ENCODE results near the gene HOXB1.

Gene HOXB1

GRCh38 chr17:48526608-48527546 is 3.9 kb downstream of the HOXB1 start:
- peaks cover 98% of the 10 kb centered on the region for H3K27me3 ChIP-seq (ENCODE audit: control insufficient read depth, insufficient read depth, low read length)
- no peaks in the 10 kb centered on the region for H3K9me3 ChIP-seq (ENCODE audit: control insufficient read depth, insufficient read depth, low read length)
- peaks cover 55% of the 10 kb centered on the region for H3K4me1 ChIP-seq (ENCODE audit: control insufficient read depth, insufficient read depth, low read length)
- H3K36me3 ChIP-seq (ENCODE audit: control insufficient read depth, insufficient read depth, low read length) = no peaks in the 10 kb centered on the region
- H3K9ac ChIP-seq (ENCODE audit: low read depth, low read length) = no peak overlapping the region
- peak overlapping the region; percentile 45 for H3K4me3 ChIP-seq (ENCODE audit: low read depth, low read length)
- peak overlapping the region; percentile 11 for H3K27ac ChIP-seq (ENCODE audit: low read depth, low read length)

- H3K36me3 ChIP-seq (ENCODE audit: control insufficient read depth, insufficient read depth, low read length) = no peaks in the 10 kb centered on the region
- H3K27me3 ChIP-seq (ENCODE audit: control insufficient read depth, insufficient read depth, low read length) = peaks cover 93% of the 10 kb centered on the region
- H3K27ac ChIP-seq (ENCODE audit: low read depth, low read length) = no peak overlapping the region
- H3K4me1 ChIP-seq (ENCODE audit: control insufficient read depth, insufficient read depth, low read length) = peaks cover 39% of the 10 kb centered on the region
- H3K4me3 ChIP-seq (ENCODE audit: low read depth, low read length) = no peak overlapping the region
- H3K9me3 ChIP-seq (ENCODE audit: control insufficient read depth, insufficient read depth, low read length) = no peaks in the 10 kb centered on the region
- no peak overlapping the region for H3K9ac ChIP-seq (ENCODE audit: low read depth, low read length)
Measured at GRCh38 chr17:48523010-48523409, 7.8 kb downstream of the HOXB1 start.

- no peaks in the 10 kb centered on the region for H3K36me3 ChIP-seq (ENCODE audit: control insufficient read depth, insufficient read depth, low read length)
- H3K4me1 ChIP-seq (ENCODE audit: control insufficient read depth, insufficient read depth, low read length) = peaks cover 36% of the 10 kb centered on the region
- H3K27ac ChIP-seq (ENCODE audit: low read depth, low read length) = no peak overlapping the region
- H3K9me3 ChIP-seq (ENCODE audit: control insufficient read depth, insufficient read depth, low read length) = no peaks in the 10 kb centered on the region
- H3K9ac ChIP-seq (ENCODE audit: low read depth, low read length) = no peak overlapping the region
- H3K4me3 ChIP-seq (ENCODE audit: low read depth, low read length) = peak overlapping the region; percentile 9; the same call in 1 of the 2 replicates
- peaks cover 90% of the 10 kb centered on the region for H3K27me3 ChIP-seq (ENCODE audit: control insufficient read depth, insufficient read depth, low read length)
Measured at GRCh38 chr17:48522031-48522653, 8.7 kb downstream of the HOXB1 start.

- H3K9ac ChIP-seq (ENCODE audit: low read depth, low read length) = no peak overlapping the region
- H3K4me1 ChIP-seq (ENCODE audit: control insufficient read depth, insufficient read depth, low read length) = peaks cover 38% of the 10 kb centered on the region
- no peaks in the 10 kb centered on the region for H3K36me3 ChIP-seq (ENCODE audit: control insufficient read depth, insufficient read depth, low read length)
- peaks cover 80% of the 10 kb centered on the region for H3K27me3 ChIP-seq (ENCODE audit: control insufficient read depth, insufficient read depth, low read length)
- no peaks in the 10 kb centered on the region for H3K9me3 ChIP-seq (ENCODE audit: control insufficient read depth, insufficient read depth, low read length)
- peak overlapping the region; percentile 84 for H3K27ac ChIP-seq (ENCODE audit: low read depth, low read length)
- H3K4me3 ChIP-seq (ENCODE audit: low read depth, low read length) = peak overlapping the region; percentile 33
Measured at GRCh38 chr17:48520631-48521079, 10.2 kb downstream of the HOXB1 start.

- Histone ChIP-seq H3K4me1 (ENCODE audit: control insufficient read depth, insufficient read depth, low read length) (peaks cover 38% of the 10 kb centered on the region), H3K36me3 (ENCODE audit: control insufficient read depth, insufficient read depth, low read length) (no peaks in the 10 kb centered on the region), H3K4me3 (ENCODE audit: low read depth, low read length) (no peak overlapping the region), H3K27me3 (ENCODE audit: control insufficient read depth, insufficient read depth, low read length) (peaks cover 79% of the 10 kb centered on the region), H3K27ac (ENCODE audit: low read depth, low read length) (no peak overlapping the region), H3K9me3 (ENCODE audit: control insufficient read depth, insufficient read depth, low read length) (no peaks in the 10 kb centered on the region), H3K9ac (ENCODE audit: low read depth, low read length) (no peak overlapping the region)
Measured at GRCh38 chr17:48519427-48519826, 11.4 kb downstream of the HOXB1 start.

- no peak overlapping the region for H3K4me3 ChIP-seq (ENCODE audit: low read depth, low read length)
- peaks cover 34% of the 10 kb centered on the region for H3K4me1 ChIP-seq (ENCODE audit: control insufficient read depth, insufficient read depth, low read length)
- H3K27ac ChIP-seq (ENCODE audit: low read depth, low read length) = no peak overlapping the region
- no peak overlapping the region for H3K9ac ChIP-seq (ENCODE audit: low read depth, low read length)
- H3K27me3 ChIP-seq (ENCODE audit: control insufficient read depth, insufficient read depth, low read length) = peaks cover 66% of the 10 kb centered on the region
- H3K36me3 ChIP-seq (ENCODE audit: control insufficient read depth, insufficient read depth, low read length) = no peaks in the 10 kb centered on the region
- no peaks in the 10 kb centered on the region for H3K9me3 ChIP-seq (ENCODE audit: control insufficient read depth, insufficient read depth, low read length)
Measured at GRCh38 chr17:48517478-48517877, 13.3 kb downstream of the HOXB1 start.

GRCh38 chr17:48515925-48516900 is 14.6 kb downstream of the HOXB1 start:
- Histone ChIP-seq H3K4me3 (ENCODE audit: low read depth, low read length) (no peak overlapping the region), H3K27me3 (ENCODE audit: control insufficient read depth, insufficient read depth, low read length) (peaks cover 53% of the 10 kb centered on the region), H3K9ac (ENCODE audit: low read depth, low read length) (no peak overlapping the region), H3K4me1 (ENCODE audit: control insufficient read depth, insufficient read depth, low read length) (peaks cover 23% of the 10 kb centered on the region), H3K36me3 (ENCODE audit: control insufficient read depth, insufficient read depth, low read length) (no peaks in the 10 kb centered on the region), H3K27ac (ENCODE audit: low read depth, low read length) (peak overlapping the region; percentile 9), H3K9me3 (ENCODE audit: control insufficient read depth, insufficient read depth, low read length) (no peaks in the 10 kb centered on the region)

- Histone ChIP-seq H3K27me3 (ENCODE audit: control insufficient read depth, insufficient read depth, low read length) (peaks cover 37% of the 10 kb centered on the region), H3K9me3 (ENCODE audit: control insufficient read depth, insufficient read depth, low read length) (no peaks in the 10 kb centered on the region), H3K36me3 (ENCODE audit: control insufficient read depth, insufficient read depth, low read length) (no peaks in the 10 kb centered on the region), H3K4me3 (ENCODE audit: low read depth, low read length) (no peak overlapping the region), H3K27ac (ENCODE audit: low read depth, low read length) (no peak overlapping the region), H3K4me1 (ENCODE audit: control insufficient read depth, insufficient read depth, low read length) (peaks cover 10% of the 10 kb centered on the region), H3K9ac (ENCODE audit: low read depth, low read length) (no peak overlapping the region)
Measured at GRCh38 chr17:48514477-48514876, 16.3 kb downstream of the HOXB1 start.

GRCh38 chr17:48513666-48514455 is 16.9 kb downstream of the HOXB1 start:
- Histone ChIP-seq H3K4me1 (ENCODE audit: control insufficient read depth, insufficient read depth, low read length) (peaks cover 10% of the 10 kb centered on the region), H3K27ac (ENCODE audit: low read depth, low read length) (no peak overlapping the region), H3K9me3 (ENCODE audit: control insufficient read depth, insufficient read depth, low read length) (no peaks in the 10 kb centered on the region), H3K27me3 (ENCODE audit: control insufficient read depth, insufficient read depth, low read length) (peaks cover 32% of the 10 kb centered on the region), H3K9ac (ENCODE audit: low read depth, low read length) (no peak overlapping the region), H3K36me3 (ENCODE audit: control insufficient read depth, insufficient read depth, low read length) (no peaks in the 10 kb centered on the region), H3K4me3 (ENCODE audit: low read depth, low read length) (no peak overlapping the region)

GRCh38 chr17:48513097-48513496 is 17.7 kb downstream of the HOXB1 start:
- Histone ChIP-seq H3K27ac (ENCODE audit: low read depth, low read length) (no peak overlapping the region), H3K9me3 (ENCODE audit: control insufficient read depth, insufficient read depth, low read length) (no peaks in the 10 kb centered on the region), H3K27me3 (ENCODE audit: control insufficient read depth, insufficient read depth, low read length) (peaks cover 27% of the 10 kb centered on the region), H3K36me3 (ENCODE audit: control insufficient read depth, insufficient read depth, low read length) (no peaks in the 10 kb centered on the region), H3K4me3 (ENCODE audit: low read depth, low read length) (no peak overlapping the region), H3K9ac (ENCODE audit: low read depth, low read length) (no peak overlapping the region), H3K4me1 (ENCODE audit: control insufficient read depth, insufficient read depth, low read length) (peaks cover 10% of the 10 kb centered on the region)

Data from HUES48 (cell line).